ENCODE measurements around the gene CASZ1.

Gene CASZ1

DNA sequence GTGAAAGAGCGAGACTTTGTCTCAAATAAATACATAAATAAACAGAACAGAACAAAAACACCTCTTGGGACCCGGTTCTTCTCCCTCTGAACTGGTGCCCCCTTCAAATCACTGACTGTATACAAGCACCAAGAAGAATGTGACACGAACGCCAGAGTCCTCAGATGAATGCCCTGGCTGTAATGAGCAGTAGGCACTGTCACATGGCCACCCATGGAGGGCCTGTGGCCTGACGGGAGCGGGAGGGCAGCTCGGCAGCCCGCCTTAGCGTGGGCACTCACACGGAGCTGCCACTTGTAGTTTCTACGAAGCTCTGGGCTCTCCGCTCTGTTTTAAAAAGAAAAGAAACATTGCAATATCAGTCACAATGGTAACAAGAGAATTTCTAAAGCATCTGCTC is 175.7 kb downstream of the CASZ1 start:
- DNase-seq: no peak

DNA sequence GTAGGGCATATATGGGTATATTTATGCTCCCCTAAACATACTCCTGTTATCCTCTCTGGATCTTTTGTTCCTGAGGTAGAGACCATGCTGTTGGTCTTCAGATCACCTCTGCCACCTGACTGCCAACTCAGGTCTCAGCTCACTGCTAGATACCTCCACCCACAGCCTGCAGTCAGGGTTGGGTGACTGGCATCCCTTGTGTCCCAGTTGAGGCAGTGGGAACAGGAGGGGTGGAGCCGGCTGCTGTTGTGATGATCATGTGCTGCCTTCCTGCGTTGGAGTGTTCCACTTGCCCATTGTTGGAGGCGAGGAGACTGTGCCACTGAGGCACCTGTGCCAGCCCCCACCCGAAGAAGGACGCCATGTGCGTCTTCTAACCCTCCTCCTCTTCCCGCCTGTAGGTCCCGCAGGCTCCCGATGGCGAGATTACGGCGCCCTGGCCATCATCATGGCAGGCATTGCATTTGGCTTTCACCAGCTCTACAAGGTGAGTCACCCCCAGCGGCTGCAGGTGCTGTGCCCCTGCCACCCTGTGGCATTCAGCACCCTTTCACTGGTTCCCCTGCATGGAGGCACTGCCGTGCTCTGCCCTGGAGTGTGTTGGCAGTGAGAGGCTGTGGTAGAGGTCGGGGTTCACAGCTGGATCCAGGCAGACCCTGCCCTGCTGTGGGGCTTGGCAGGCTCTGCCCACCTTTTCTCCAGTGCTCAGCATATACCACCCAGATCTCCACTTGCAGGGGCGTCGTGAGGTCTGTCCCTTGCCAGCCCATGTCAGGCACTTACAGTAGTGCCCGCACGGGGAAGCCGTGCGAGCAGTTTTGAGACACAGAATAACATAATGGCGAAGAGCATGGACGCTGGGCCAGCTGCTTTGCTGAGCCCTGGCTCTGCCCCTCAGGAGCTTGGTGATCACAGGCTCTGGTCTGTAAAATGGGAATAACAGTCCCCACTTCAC is 178.2 kb downstream of the CASZ1 start:
- DNase-seq: no peak

DNA sequence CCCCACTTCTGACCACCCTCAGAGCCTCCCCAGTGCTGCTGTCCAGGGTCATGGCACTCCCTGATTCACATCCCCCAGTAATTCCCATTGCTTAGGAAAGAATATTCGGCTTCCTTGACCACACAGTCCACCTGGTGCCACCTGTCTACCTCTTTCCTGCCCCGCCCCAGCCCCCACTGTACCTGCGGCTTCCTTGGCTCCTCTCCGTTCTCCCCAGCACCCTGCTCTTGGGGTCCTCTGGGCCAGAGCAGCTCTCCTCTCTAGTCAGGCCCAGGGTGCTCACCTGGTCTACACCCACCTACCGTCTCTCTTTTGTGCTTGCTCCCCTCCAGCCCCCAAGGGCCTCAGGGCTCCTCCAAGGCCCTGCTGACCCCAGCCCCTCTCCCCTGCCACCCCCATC is 179.1 kb downstream of the CASZ1 start:
- no peak for DNase-seq

DNA sequence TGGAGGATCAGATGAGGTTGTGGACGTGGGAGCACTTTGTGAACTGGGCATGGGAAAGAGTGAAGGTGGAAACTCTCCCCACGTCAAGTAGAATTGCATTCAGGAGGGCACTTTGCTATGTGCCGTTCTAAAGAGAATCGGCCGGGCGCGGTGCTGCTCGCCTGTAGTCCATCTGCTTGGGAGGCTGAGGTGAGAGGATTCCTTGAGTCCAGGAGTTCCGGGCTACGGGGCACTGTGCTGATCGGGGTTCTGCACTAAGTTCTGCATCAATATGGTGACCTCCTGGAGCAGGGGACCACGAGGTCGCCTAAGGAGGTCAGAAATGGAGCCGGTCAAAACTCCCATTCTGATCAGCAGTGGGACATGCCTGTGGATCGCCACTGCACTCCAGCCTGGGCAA is 179.8 kb downstream of the CASZ1 start:
- no peak for DNase-seq

DNA sequence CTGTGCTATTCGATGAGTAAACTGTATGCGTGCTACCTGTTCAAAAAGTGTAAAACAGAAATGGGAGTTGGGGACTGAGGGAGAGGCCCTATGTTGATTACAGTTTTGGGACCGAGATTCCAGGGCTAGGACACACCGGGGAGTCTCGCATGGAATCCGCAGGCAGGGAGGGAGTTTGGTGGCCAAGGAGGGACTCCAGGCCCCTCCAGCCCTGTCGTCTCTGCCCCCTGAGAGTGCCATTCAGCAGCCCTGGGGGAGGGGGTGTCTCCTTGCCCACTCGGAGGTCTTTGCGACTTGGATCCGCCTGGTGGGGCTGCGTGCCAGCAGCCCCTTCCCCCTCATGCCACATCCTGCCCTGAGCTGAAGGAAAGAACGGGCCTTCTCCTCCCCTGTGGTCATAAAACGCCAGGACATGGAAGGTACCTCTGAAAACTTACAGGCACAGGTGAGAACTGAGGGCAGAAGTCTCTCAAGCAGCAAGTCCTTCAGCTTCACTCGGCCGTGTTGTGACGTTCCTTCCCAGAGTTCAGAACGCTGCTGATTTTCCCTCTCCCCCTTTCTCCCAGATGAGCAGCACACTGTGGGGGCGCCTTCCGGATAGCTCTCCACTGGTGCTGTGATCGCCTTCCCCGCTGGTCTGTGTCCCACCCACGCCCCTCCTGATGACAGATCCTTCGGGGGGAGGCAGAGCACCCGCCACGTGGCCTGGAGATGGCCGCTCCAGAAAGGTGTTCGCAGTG is 180.3 kb downstream of the CASZ1 start:
- no peak for DNase-seq

DNA sequence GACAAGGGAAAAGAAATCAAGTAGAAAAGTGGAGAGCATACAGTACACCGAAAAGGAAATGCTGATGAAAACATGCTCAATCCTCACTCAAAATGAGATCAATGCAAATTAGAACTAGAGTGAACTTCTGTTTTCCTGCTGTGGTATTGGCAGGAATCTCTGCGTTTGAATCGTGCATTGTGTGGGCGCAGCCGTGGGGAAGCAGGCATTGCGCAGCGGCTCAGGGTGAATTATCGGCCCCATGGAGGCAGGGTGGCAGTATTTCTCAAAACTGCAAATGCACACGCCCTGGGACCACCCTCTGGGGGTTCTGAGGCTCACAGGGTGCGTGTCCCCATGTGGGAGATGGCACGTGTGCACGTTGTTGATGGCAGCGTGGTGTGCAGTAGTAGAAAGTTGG is 181.1 kb downstream of the CASZ1 start:
- DNase-seq: no peak

DNA sequence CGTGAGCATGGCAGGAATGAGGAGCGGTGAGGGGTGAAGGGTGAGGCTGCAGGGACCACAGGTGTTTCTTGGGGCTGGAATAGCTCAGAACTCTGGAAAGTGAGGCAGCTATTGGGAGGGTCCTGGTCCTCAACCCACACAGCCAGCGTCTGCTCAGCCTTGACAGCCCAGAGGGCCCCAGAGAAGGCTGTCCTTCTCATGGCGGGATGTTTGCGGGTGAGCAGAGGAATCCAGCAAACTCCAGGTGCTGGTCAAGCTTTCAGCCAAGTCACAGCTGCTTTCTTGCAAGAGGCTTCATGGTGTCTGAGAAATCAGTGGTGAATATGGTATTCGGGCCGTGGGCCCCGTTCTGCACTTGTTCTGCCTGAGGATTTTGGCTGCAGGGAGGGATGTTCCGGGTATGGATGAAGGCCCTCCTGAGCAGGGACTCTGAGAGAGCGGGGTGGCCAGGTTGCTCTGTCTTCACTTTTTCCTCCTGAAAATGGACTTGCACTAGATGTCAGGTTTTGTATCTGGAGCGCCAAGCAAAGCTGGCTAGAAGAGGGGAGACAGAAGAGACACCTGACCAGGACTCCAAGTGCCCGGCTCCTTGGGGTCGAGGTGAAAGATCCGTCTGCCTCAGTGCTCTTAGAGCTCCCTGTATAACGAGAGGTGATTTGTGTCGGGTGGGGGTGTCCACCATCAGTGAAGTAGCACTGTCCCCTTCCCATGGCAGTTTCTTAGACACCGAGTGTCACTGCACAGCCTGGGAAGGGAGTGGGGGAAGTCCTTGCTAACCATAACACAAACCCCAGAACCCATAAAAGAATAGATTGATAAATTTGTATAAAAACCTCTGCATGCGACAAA is 181.8 kb downstream of the CASZ1 start:
- no peak for DNase-seq

DNA sequence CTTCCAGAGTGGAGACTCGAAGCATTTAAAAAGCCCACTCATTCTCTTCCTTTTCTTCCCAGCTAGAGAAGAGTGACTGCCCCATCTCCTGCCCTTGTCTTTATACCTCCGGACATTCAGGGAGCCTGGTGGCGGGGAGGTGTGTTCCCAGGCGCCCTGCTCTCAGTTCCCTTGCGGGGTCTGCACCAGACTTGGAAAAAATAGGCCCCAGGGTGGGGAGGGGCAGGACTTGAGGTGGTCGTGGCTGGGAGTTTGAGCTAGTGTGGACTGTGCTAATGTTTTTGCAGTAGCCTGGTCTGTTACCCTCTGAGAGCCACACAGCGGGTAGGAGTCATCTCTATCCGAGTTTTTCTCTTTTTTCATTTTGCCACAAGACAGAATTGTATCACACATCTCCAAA is 182.6 kb downstream of the CASZ1 start:
- DNase-seq: no peak

DNA sequence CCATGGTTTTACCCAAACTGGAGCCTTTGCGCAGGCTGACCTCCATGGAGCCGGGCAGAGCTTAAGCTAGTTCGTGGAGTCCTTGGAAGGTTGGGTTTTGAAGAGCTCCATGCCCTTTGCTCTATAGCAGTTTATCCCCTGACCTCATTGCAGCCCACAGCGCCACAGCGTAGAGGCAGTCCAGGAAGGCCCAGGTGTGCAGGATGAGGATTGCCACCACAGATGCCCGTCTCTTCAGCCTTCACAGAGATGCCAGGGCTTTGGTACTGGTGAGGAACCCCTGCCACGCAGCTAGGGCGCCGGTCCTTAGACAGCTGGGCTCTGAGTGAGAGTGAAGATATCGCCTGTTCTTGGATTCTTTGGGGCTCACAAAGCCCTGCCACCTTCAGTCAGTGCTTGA is 183.1 kb downstream of the CASZ1 start:
- DNase-seq: no peak

DNA sequence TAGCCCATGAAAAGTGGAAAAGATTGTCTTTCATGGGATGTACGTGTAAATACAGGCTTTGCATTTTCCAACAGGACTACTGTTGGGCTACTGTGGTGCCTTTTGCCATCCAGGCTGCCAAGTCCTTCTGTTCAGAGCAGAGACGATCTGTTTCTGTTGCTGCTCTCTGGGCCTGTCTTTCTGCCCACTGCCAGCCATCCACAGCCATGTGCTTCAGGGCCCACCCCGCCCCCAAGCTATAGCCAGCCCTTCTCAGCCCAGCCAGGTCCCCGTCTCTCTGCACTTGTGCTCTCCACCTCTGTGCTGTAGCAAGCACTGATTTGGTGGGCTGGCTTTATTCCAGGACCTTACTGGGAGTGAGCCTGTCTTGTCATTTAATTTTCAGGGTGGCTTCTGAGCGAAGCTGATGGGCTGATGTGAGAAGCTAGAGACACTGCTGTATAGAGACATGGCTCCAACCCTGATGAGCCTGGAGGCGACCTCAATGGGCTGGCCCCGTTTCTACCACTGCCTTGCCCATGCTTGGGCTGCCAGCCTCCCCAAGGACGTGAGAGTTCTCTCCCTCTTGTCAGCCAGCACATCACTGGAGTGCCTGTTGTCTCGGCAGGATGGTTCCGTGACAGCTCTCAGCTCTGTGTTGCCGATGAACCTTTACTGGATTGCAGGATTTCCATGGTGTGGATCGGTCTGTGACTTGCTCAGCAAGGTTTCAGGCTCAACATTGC is 183.8 kb downstream of the CASZ1 start:
- no peak for DNase-seq

DNA sequence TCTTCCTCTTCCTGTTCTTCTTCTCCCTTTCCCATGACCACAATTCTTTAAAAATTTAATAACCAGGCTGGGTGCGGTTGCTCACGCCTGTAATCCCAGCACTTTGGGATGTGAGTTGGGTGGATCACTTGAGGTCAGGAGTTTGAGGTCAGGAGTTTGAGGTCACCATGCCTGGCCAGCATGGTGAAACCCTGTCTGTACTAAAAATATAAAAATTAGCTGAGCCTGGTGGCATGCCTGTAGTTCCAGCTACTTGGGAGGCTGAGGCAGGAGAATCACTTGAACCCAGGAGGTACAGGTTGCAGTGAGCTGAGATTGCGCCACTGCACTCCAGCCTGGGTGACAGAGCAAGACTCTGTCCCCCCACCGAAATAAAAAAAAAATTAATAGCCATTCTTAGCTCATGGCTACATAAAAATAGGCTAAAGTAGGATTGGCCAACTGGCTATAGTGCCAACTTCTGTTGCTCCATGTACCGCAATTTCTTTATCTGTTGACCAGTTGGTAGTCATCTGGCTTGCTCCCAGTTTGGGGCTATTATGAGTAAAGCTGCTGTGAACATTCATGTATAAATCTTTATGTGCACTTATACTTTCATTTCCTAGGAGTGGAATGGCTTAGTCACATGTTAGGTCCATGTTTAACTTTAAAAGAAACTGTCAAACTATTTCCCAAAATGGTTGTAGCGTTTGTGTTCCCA is 185.4 kb downstream of the CASZ1 start:
- no peak for DNase-seq

DNA sequence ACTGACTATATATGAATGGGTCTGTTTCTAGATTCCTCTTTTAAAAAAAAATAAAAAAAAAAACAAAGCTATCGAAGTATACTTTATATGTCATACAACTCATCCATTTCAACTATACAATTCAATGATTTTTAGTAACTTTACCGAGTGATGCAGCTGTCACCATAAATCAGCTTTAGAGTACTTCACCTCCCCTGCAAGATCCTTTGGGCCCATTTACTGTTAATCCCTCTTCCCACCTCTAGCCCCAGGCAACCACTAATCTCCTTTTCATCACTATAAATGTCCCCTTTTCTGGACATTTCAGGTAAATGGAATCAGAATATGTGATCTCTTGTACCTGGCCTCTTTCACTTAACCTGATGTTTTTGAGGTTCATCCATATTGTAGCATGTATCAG is 187.8 kb downstream of the CASZ1 start:
- no peak for DNase-seq

DNA sequence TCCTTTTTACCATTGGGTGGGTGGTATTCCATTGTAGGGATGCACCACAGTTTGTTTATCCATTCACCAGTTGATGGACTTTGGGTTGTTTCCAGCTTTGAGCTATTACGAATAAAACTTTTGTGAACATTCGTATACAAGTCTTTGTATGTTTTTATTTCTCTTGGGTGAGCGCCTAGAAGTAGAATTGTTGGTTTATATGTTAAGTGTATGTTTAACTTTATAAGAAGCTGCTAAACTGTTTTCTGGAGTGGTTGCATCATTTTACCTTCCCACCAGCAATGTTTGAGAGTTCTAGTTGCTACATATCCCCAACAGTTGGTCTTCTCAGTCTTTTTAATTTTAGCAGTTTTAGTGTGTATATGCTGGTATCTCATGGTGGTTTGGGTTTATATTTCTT is 189.2 kb downstream of the CASZ1 start:
- DNase-seq: no peak

DNA sequence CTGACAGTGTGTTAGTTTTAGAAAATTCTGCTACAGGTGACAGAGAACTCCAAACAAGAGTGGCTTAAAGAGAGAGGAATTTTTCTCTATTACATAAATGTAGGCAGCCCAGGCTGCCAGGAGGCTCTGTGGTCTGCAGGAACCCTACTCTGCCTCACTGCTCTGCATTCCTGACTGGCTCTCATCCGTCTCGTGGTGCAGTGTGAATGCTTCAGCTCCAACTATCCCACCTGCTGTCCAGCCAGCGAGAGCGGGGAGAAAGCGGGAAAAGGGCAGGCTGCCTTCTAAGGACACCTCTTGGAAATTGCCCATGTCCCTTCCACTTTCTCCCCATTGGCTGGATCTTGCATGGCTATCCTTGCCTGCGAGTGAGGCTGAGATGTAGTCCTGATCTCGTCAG is 190.4 kb downstream of the CASZ1 start:
- no peak for DNase-seq

DNA sequence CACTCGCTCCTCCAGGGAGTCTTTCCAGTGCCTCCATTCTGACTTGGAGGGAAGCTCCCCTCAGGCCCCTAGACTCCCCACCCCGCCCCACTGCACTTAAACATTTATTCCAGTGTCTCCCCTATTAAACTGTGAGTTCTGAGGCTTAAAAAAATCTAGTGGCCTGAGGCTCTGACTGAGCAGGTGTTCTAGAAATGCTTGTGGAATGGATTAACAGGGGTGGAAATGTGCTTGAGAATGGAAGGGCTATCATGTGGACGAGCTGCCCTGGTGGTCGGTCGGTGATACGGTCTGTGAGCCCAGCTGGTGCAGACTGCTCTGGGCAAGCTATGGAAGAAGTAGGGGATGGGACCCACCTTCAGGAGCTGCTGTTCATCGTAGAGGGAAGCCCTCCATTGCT is 191.5 kb downstream of the CASZ1 start:
- no peak for DNase-seq

DNA sequence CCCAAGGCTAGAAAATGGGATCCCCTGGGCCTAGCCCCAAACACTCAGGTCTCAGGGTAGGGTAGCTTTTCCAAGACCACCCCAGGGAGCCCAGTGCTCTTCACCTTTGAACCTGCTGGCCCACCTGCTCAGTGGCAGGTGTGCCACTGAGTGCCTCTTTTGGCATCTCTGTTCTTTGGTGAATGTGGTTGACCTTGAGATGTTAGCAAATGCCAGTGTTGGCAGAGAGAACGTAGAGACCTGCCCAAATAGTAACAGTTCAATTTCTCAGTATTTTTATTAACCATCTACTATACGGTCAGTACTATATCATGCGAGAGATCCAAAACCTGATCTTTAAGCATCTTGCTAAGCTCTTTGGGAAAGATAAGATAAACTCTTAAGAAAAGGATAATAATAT is 193.5 kb downstream of the CASZ1 start:
- DNase-seq: no peak

DNA sequence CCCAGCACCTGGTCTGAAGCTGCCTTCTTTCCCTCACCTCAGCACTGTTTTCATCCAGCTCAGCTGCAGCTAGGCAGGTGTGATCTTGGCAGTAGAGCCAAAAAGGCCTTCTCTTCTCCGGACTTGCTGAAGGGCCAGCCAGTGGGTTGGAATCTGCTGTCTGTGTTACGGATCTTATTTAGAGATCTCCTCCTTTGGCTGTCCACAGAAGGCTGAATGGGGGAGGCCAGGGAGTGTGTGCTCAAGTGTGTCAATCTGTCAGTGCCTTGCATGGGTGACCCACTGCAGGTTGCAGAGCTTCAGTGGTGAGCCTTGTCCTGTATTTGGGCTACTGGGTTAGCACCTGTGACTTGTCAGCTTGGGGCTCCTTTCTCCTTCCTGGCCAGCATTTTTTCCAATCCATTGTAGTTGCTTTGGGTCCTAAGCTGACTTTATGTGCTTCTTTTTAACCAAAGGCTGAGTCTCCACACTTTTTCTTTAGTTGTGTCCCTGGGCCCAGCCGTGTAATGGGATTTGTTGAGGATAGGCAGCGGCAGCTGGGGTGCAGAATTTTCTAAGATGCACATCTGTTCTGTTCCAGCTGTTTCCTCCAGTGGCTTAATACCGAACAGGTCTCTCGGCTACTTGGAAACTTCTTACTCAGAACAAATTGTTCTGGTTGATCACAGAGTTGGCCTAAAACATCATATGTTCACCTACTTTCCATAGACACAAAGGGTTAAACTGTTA is 194.9 kb downstream of the CASZ1 start:
- no peak for DNase-seq

DNA sequence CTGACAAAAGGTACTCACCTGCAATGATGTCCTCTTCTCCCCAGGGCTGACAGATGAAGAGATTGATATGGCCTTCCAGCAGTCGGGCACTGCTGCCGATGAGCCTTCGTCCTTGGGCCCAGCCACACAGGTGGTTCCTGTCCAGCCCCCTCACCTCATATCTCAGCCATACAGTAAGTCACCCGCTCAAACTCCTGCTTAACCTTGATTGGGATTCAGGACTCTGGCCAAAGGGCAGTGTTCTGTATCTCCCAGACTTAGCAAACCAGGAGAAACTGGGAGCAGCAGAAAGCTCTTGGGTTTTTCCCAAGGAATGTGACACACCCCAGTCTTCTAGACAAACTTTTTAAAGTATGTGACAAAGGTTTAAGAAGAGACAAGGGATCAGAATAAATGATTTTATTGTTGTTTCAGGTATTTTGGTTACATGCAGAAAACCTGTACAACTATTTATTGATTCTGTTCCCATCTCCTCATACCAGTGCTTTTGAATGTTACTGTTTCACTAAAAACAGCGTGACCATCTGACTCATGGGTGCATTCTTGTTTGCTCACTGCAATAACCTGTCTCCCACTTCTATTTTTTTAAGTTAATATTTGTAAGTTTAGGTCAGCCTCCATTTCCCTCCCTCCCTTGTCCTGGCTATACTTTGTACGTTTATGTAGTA is 197.1 kb downstream of the CASZ1 start:
- no peak for DNase-seq

DNA sequence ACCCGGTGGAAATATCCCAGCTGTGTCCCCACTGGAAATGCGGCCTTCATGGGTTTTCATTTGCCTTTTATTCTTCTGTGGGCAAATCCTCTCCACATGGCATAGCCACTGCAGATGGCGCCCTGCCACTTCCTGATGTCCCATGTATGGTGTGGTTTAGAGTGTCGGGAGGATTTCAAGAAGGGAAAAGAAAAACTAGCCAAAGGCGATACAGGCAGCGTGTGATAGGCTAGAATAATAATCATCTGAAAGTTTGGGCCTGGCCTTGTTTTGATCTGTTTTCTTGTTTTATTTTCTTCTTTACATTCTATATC is 198.1 kb downstream of the CASZ1 start:
- DNase-seq: peak; percentile 99

DNA sequence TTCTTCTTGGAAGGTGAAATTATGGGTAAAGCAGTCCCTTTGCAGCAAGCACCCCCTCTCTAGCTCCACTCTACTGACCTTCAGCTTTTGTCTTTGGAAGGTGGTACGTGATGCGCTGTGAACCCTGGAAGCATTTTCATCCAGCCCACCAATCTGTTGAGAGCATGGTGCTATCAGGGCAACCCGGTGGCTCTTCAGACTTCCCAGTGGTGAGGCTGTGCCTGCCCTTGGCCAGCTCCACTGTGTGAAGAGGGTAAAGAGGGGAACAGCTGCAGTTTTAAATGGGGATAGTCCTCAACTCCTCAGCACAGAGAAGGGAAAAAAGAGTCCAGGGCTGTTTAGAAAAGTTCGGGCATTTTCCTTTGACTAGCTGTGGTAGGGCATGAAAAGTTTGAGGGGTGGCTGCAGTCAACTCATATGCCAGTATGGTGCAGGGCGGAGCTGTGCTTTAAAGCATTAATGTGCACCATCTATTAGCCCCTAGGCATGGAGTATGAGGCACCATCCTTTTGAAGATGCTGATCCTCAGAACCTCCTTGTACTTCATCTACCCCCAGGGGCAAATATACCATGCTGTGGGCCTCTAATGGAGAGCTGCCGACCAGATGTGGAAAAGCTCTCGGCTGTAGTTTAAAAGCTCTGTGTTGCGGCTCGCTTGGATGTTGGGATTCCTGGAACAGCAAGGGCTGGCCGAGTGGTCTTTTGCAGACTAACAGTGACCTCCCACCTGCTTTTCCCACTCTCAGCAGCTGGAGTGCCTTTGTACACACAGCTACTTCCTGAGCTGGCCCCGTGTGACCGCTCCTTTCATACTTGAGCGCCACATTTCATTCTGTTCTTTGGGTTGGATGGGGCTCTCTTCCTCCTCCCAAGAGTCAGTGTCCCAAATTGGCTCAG is 198.7 kb downstream of the CASZ1 start:
- DNase-seq: peak; percentile 99
